Measurements from ENCODE around the gene RAB34.

DNA sequence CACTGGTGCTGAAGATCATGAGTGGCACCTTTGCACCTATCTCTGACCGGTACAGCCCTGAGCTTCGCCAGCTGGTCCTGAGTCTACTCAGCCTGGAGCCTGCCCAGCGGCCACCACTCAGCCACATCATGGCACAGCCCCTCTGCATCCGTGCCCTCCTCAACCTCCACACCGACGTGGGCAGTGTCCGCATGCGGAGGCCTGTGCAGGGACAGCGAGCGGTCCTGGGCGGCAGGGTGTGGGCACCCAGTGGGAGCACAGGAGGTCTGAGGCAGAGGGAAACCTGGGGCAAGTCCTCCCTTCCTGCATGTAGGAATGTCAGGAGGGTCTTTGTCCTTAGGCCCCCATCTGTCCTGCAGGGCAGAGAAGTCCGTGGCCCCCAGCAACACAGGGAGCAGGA, 19.6 kb upstream of the RAB34 start:
- no peak for TF ChIP-seq POLR2AphosphoS5 (IDR thresholded peaks at IDR 0.05; ENCODE audit: low read depth, low read length)
- no peak for TF ChIP-seq TAF1 (IDR thresholded peaks at IDR 0.05; ENCODE audit: borderline replicate concordance, low read depth, low read length)
